H1 (cell line): ENCODE measurements around the gene HID1. TPM values are rescaled to one million over a fixed set of nuclear protein-coding genes. Genes with fewer than 3 reads are reported as not detected.

ENCODE experiments used
- CHD7 ChIP-seq: fragments of 300-600 bp; sonication (generic); IDR thresholded peaks from 2 replicates; pipeline ENCODE4 v1.7.1; 2012; ENCODE audit warnings: low read length, moderate library complexity, mild to moderate bottlenecking, inconsistent platforms; ENCODE audit not compliant: insufficient replicate concordance
- RNF2 ChIP-seq: fragments of 200-900, 300-1000 bp; sonication (generic); IDR thresholded peaks from 2 replicates; pipeline ENCODE4 v1.7.1; 2016; ENCODE audit warnings: borderline replicate concordance, low read depth, mild to moderate bottlenecking, antibody characterized with exemption, low read length; ENCODE audit not compliant: poor library complexity, severe bottlenecking; ENCODE audit errors: missing control alignments
- polyA plus RNA-seq, 7 experiments: library from polyadenylated mRNA; depleted of rRNA in 3 of 7; stranded (reverse) in 5 of 7; unstranded in 2 of 7; fragments of >200 nt in 5 of 7; fragments of 200-250 nt in 2 of 7; gene quantifications; 1 replicate in 5 of 7; 2 replicates in 1 of 7; 4 replicates in 1 of 7; pipeline versions ENCODE4 v1.2.1 to v1.2.3, GENCODE V29; 2011 to 2013; ENCODE audit warnings: missing spikeins in 2 of 7, mixed read lengths in 2 of 7
- total RNA-seq: library from RNA; stranded (reverse); fragmentation: NEBNext Ultra II Directional; extraction: Animal tissue kit (Norgen Biotek cat#: 25700); gene quantifications from 2 replicates; pipeline ENCODE4 v1.2.1, GENCODE V29; 2021

Gene HID1
- total and polyA plus RNA-seq, 2 of the 8 experiments (the other 6 are each of a cell fraction or from before 2014, with no cell fraction given) = 15.1 to 25.9 TPM

GRCh38 chr17:74941128-74941725, 31.3 kb downstream of the HID1 start (continued):
- TF ChIP-seq CHD7 (no peak), RNF2 (no peak)
- TF ChIP-seq, all 59 proteins: peak for 0
